Endothelial cell of umbilical vein (primary cell): Measurements from ENCODE around the gene ANKFN1. TPM values are rescaled to one million over a fixed set of nuclear protein-coding genes. Genes with fewer than 3 reads are reported as not detected.

ENCODE experiments used
- BruUV-seq: library from RNA; stranded (reverse); fragments of 400-500 nt; replicated peaks from 2 replicates; lab custom pipeline; 2021; lab: Mats Ljungman, UMichigan
- CTCF ChIA-PET: fragments of 300-600, 350-600 bp; sonication (Branson Sonifier 250); formaldehyde crosslinking; loops from one replicate; lab custom pipeline; 2021; ENCODE audit warnings: antibody characterized with exemption, inconsistent platforms; lab: Charles Lee
- POLR2A ChIA-PET: fragments of 300-600, 350-600 bp; sonication (Branson Sonifier 250); formaldehyde crosslinking; loops from one replicate; lab custom pipeline; 2021; ENCODE audit warnings: antibody characterized with exemption, inconsistent platforms; lab: Charles Lee
- DNase-seq: peaks from one replicate; pipeline ENCODE4 v3.0.0-alpha.2; 2011; ENCODE audit warnings: low read depth, low spot score
- FAIRE-seq: peaks from 2 replicates; lab custom pipeline; 2011; peaks lifted over from hg19 to GRCh38; lab: Jason Lieb, UNC
- H2AFZ ChIP-seq: 2 replicates; pipeline ENCODE4 v1.6.0; 2012; ENCODE audit warnings: low read depth, low read length, control low read depth, inconsistent platforms
- H3K27ac ChIP-seq: 2 replicates; pipeline ENCODE4 v1.5.1; 2011; ENCODE audit warnings: low read depth, mild to moderate bottlenecking, control low read depth, low read length, moderate library complexity; ENCODE audit not compliant: insufficient read depth
- H3K27me3 ChIP-seq, 2 experiments: 2 replicates each; pipeline versions ENCODE4 v1.6.0 to v1.6.1; 2011; ENCODE audit warnings: low read length in 2 of 2, mixed read lengths in 1 of 2; ENCODE audit not compliant: control insufficient read depth in 2 of 2, insufficient read depth in 2 of 2
- H3K36me3 ChIP-seq, 2 experiments: 2 replicates in 1 of 2; 3 replicates in 1 of 2; pipeline ENCODE4 v1.5.1; 2011; ENCODE audit warnings: low read length in 2 of 2, mild to moderate bottlenecking in 1 of 2, moderate library complexity in 1 of 2; ENCODE audit not compliant: control insufficient read depth in 2 of 2, insufficient read depth in 2 of 2; ENCODE audit errors: extremely low read depth in 1 of 2
- H3K4me1 ChIP-seq: 3 replicates; pipeline ENCODE4 v1.5.1; 2011; ENCODE audit warnings: mild to moderate bottlenecking, low read length; ENCODE audit not compliant: control insufficient read depth, insufficient read depth; ENCODE audit errors: extremely low read depth
- H3K4me2 ChIP-seq: 2 replicates; pipeline ENCODE4 v1.6.1; 2011; ENCODE audit warnings: low read length, control low read depth, mixed read lengths; ENCODE audit not compliant: insufficient read depth
- H3K4me3 ChIP-seq, 3 experiments: fragments of 200-600 bp in 1 of 3; sonication (generic), shearing (Covaris generic) in 1 of 3; replicated peaks in 1 of 3; 2 replicates each; pipeline ENCODE4 v1.5.1; 2011 to 2016; ENCODE audit warnings: control low read depth in 3 of 3, low read length in 3 of 3, mild to moderate bottlenecking in 2 of 3, inconsistent platforms in 1 of 3, low read depth in 1 of 3, moderate library complexity in 1 of 3; ENCODE audit not compliant: insufficient read depth in 1 of 3
- H3K79me2 ChIP-seq: 2 replicates; pipeline ENCODE4 v1.6.0; 2012; ENCODE audit warnings: low read length, inconsistent platforms; ENCODE audit not compliant: control insufficient read depth, insufficient read depth
- H3K9ac ChIP-seq: replicated peaks from 2 replicates; pipeline ENCODE3; 2011; ENCODE audit warnings: low read length, control low read depth; ENCODE audit not compliant: insufficient read depth; ENCODE audit errors: extremely low read depth
- H3K9me1 ChIP-seq: replicated peaks from 3 replicates; pipeline ENCODE4 v1.6.0; 2011; ENCODE audit warnings: mild to moderate bottlenecking, low read length; ENCODE audit not compliant: control insufficient read depth, insufficient read depth; ENCODE audit errors: extremely low read depth
- H3K9me3 ChIP-seq: replicated peaks from 2 replicates; pipeline ENCODE4 v1.5.1; 2012; ENCODE audit warnings: low read length, inconsistent platforms; ENCODE audit not compliant: control insufficient read depth, insufficient read depth
- H4K20me1 ChIP-seq: replicated peaks from 2 replicates; pipeline ENCODE3; 2011; ENCODE audit warnings: mild to moderate bottlenecking, low read length; ENCODE audit not compliant: control insufficient read depth, insufficient read depth; ENCODE audit errors: extremely low read depth
- CTCF ChIP-seq, 2 donors: IDR thresholded peaks; 1 replicate in 1 of 2; 2 replicates in 1 of 2; pipeline ENCODE4 v1.5.1; 2011; ENCODE audit warnings: low read length in 2 of 2, mild to moderate bottlenecking in 2 of 2, moderate library complexity in 2 of 2, control low read depth in 1 of 2, inconsistent platforms in 1 of 2, low read depth in 1 of 2; ENCODE audit not compliant: insufficient read depth in 1 of 2; ENCODE audit errors: extremely low read depth in 1 of 2
- EZH2 ChIP-seq: IDR thresholded peaks from 2 replicates; pipeline ENCODE4 v1.6.1; 2012; ENCODE audit warnings: borderline replicate concordance, low read depth, mild to moderate bottlenecking, moderate library complexity, low read length, inconsistent platforms; ENCODE audit not compliant: severe bottlenecking
- FOS ChIP-seq: IDR thresholded peaks from 2 replicates; pipeline ENCODE4 v1.6.1; 2011; ENCODE audit warnings: mild to moderate bottlenecking, low read length, moderate library complexity, borderline replicate concordance; ENCODE audit not compliant: insufficient read depth
- GATA2 ChIP-seq: IDR thresholded peaks from 2 replicates; pipeline ENCODE4 v1.7.0; 2011; ENCODE audit warnings: low read depth, mild to moderate bottlenecking, moderate library complexity, mixed read lengths, low read length; ENCODE audit not compliant: insufficient read length, insufficient read depth
- JUN ChIP-seq: IDR thresholded peaks from 2 replicates; pipeline ENCODE4 v1.6.1; 2011; ENCODE audit warnings: borderline replicate concordance, low read depth; ENCODE audit not compliant: insufficient read length, insufficient read depth
- MAX ChIP-seq: IDR thresholded peaks from 2 replicates; pipeline ENCODE4 v1.6.1; 2011; ENCODE audit not compliant: insufficient read depth, insufficient read length
- MYC ChIP-seq: IDR thresholded peaks from one replicate; pipeline ENCODE4 v1.6.1; 2011; ENCODE audit warnings: mild to moderate bottlenecking, low read depth, low read length
- POLR2A ChIP-seq: IDR thresholded peaks from 2 replicates; pipeline ENCODE4 v1.6.1; 2012; ENCODE audit warnings: low read depth, mild to moderate bottlenecking, control low read depth, low read length
- POLR2AphosphoS5 ChIP-seq: IDR thresholded peaks from 2 replicates; pipeline ENCODE4 v1.6.1; 2012; ENCODE audit warnings: low read depth, mild to moderate bottlenecking, control low read depth, low read length, moderate library complexity; ENCODE audit not compliant: insufficient read depth
- dilution Hi-C: fragments of 300-500 bp; cut with MboI; formaldehyde crosslinking; loops from one replicate; pipeline ENCODE4 v1.15.0; 2019; ENCODE audit warnings: low sequenced_read_pairs; ENCODE audit not compliant: extremely low pct_ligation_motif_present
- intact Hi-C: fragments of 100-400 bp; cut with micrococcal nuclease; formaldehyde crosslinking; loops from one replicate; pipeline ENCODE4 v1.10.0; 2022
- polyA plus RNA-seq, 4 experiments: library from polyadenylated mRNA; depleted of rRNA in 3 of 4; stranded (reverse) in 3 of 4; unstranded in 1 of 4; fragments of >200 nt; gene quantifications; 2 replicates each; pipeline versions ENCODE4 v1.2.1 to v1.2.3, GENCODE V29; 2011 to 2012; ENCODE audit warnings: missing spikeins in 1 of 4
- total RNA-seq: library from RNA; stranded (reverse); gene quantifications from 2 replicates; pipeline ENCODE4 v1.2.3, GENCODE V29; 2021

The ANKFN1 gene
- total and polyA plus RNA-seq, 2 donors (not counting 3 experiments of a cell fraction or from before 2014, with no cell fraction given) = 0.15 TPM; not detected in 1

- DNase-seq = no peak
- Histone ChIP-seq H3K9me1 (no peaks in the 10 kb centered on the region), H4K20me1 (no peaks in the 10 kb centered on the region), H3K9me3 (no peaks in the 10 kb centered on the region), H3K27me3 (peaks cover 6 to 8% of the 10 kb centered on the region in 2 experiments), H3K4me3 (no peak overlapping the region), H3K36me3 (no peaks in the 10 kb centered on the region), H3K4me2 (no peak overlapping the region), H3K27ac (no peak overlapping the region), H2AFZ (no peak overlapping the region), H3K4me1 (peaks cover 17% of the 10 kb centered on the region), H3K79me2 (no peaks in the 10 kb centered on the region), H3K9ac (no peak overlapping the region)
- TF ChIP-seq POLR2A (no peak), MYC (no peak), JUN (no peak), MAX (no peak), POLR2AphosphoS5 (no peak), FOS (no peak), CTCF (IDR thresholded peaks at IDR 0.05; ENCODE audit: extremely low read depth in 1 of 2, insufficient read depth in 1 of 2, low read depth in 1 of 2, low read length in 2 of 2) (no peak), GATA2 (no peak), EZH2 (no peak)
- intact Hi-C loops (loop anchor here (10.0 kb wide), 3 partner anchors 59 to 539 kb away; partner anchors contain the start of gene NOG), dilution Hi-C loops (no loop called here)
- ChIA-PET POLR2A (no interaction called here), CTCF (interaction anchor here (1.5 kb wide), 1 partner anchor 187 kb away, joined by 4 read pairs; no protein-coding TSS in a partner anchor)
- no TSS peak for BruUV-seq
- FAIRE-seq = no peak
These were observed 160.8 kb downstream of the ANKFN1 start for GRCh38 chr17:56314026-56314425.
